CD4-positive, alpha-beta T cell (primary cell): ENCODE results near the gene HNRNPAB. TPM values are rescaled to one million over a fixed set of nuclear protein-coding genes. Genes with fewer than 3 reads are reported as not detected.

Experiments used
- ATAC-seq: fragments of 200-7000 bp; cut with Tn5 transposase; one replicate; pipeline ENCODE4 v1.10.0; 2022; ENCODE audit warnings: mild to moderate bottlenecking; ENCODE audit not compliant: poor library complexity
- CTCF ChIA-PET: fragments of 350-600 bp; sonication (Branson Sonifier 250); formaldehyde crosslinking; loops from one replicate; lab custom pipeline; 2021; ENCODE audit warnings: antibody characterized with exemption, inconsistent platforms; lab: Charles Lee
- POLR2A ChIA-PET: fragments of 350-600 bp; sonication (Branson Sonifier 250); formaldehyde crosslinking; loops from one replicate; lab custom pipeline; 2021; ENCODE audit warnings: antibody characterized with exemption, inconsistent platforms; lab: Charles Lee
- DNase-seq, 14 experiments: peaks; one replicate each; pipeline ENCODE4 v3.0.0-alpha.2; 2013 to 2020; ENCODE audit warnings: mixed read lengths in 2 of 14
- H3K27ac ChIP-seq, 2 donors: one replicate each; pipeline versions ENCODE4 v1.5.1 to v1.7.0; 2013; ENCODE audit warnings: low read length in 2 of 2, low read depth in 1 of 2, mild to moderate bottlenecking in 1 of 2
- H3K27me3 ChIP-seq, 2 experiments: 1 replicate in 1 of 2; 2 replicates in 1 of 2; pipeline versions ENCODE4 v1.6.1 to v1.7.0; 2013; ENCODE audit warnings: low read length in 2 of 2, control low read depth in 1 of 2, mild to moderate bottlenecking in 1 of 2, moderate library complexity in 1 of 2; ENCODE audit not compliant: insufficient read depth in 2 of 2, control insufficient read depth in 1 of 2
- H3K36me3 ChIP-seq: one replicate; pipeline ENCODE4 v1.6.1; 2013; ENCODE audit warnings: low read length, control low read depth; ENCODE audit not compliant: insufficient read depth
- H3K4me1 ChIP-seq: one replicate; pipeline ENCODE4 v1.6.1; 2013; ENCODE audit warnings: low read length, control low read depth; ENCODE audit not compliant: insufficient read depth
- H3K4me3 ChIP-seq: one replicate; pipeline ENCODE4 v1.5.1; 2013; ENCODE audit warnings: mild to moderate bottlenecking, low read length, moderate library complexity
- H3K9me3 ChIP-seq, 2 experiments: 1 replicate in 1 of 2; 2 replicates in 1 of 2; pipeline versions ENCODE4 v1.6.1 to v1.7.0; 2013; ENCODE audit warnings: low read length in 2 of 2, mild to moderate bottlenecking in 2 of 2, control low read depth in 1 of 2, moderate library complexity in 1 of 2; ENCODE audit not compliant: control insufficient read depth in 1 of 2, insufficient read depth in 1 of 2
- H3K27ac Mint-ChIP-seq: one replicate; pipeline ENCODE4 v1.8.0; 2020; ENCODE audit warnings: mixed read lengths
- H3K27me3 Mint-ChIP-seq: one replicate; pipeline ENCODE4 v1.8.0; 2021; ENCODE audit warnings: mixed read lengths
- H3K36me3 Mint-ChIP-seq: one replicate; pipeline ENCODE4 v1.8.0; 2021; ENCODE audit warnings: low read depth, mixed read lengths
- H3K4me1 Mint-ChIP-seq: one replicate; pipeline ENCODE4 v1.8.0; 2021; ENCODE audit warnings: low read depth, mixed read lengths
- H3K4me3 Mint-ChIP-seq: one replicate; pipeline ENCODE4 v1.8.0; 2020; ENCODE audit warnings: mild to moderate bottlenecking, mixed read lengths
- H3K9me3 Mint-ChIP-seq: one replicate; pipeline ENCODE4 v1.8.0; 2020; ENCODE audit warnings: mixed read lengths
- intact Hi-C, 2 experiments: fragments of 100-400 bp; cut with DNase I in 1 of 2; cut with micrococcal nuclease in 1 of 2; formaldehyde crosslinking; loops; one replicate each; pipeline versions ENCODE4 v1.15.1 to v1.9.0; 2023 to 2025; cut with DNase I, micrococcal nuclease
- total RNA-seq, 174 experiments: library from RNA in 2 of 174; stranded (reverse) in 2 of 174; gene quantifications; one replicate each; pipeline ENCODE4 v1.2.3 and lab custom pipeline; 2021 to 2026
- TF ChIP-seq, protein P1 (sequence below): fragments of 200-600 bp; IDR thresholded peaks from one replicate; pipeline ENCODE4 v1.8.0; 2022; ENCODE audit warnings: antibody characterized with exemption, mild to moderate bottlenecking

The HNRNPAB gene
- total RNA-seq, 2 experiments from 2014 or later: 63.6 to 68.9 TPM

- CTCF ChIA-PET: interaction anchor here (1.6 kb wide), 1 partner anchor 79 kb away, joined by 4 read pairs; no protein-coding TSS in a partner anchor
- no peaks in the 10 kb centered on the region for H3K9me3 Mint-ChIP-seq
- peaks cover 6% of the 10 kb centered on the region for H3K4me1 ChIP-seq
- intact Hi-C loops: loop anchor here in 1 of 2 experiments (5.0 to 10.0 kb wide), 2 partner anchors 648 to 1555 kb away; partner anchors contain the start of genes FAM193B and TSPAN17
- peaks cover 5% of the 10 kb centered on the region for H3K36me3 Mint-ChIP-seq
- POLR2A ChIA-PET: no interaction called here
- H3K4me3 ChIP-seq: no peak overlapping the region
- no peaks in the 10 kb centered on the region for H3K36me3 ChIP-seq
- no peaks in the 10 kb centered on the region for H3K27me3 ChIP-seq
- H3K27ac Mint-ChIP-seq: no peak overlapping the region
- H3K4me3 Mint-ChIP-seq: no peak overlapping the region
- peaks cover 4% of the 10 kb centered on the region for H3K27me3 Mint-ChIP-seq
- peaks cover 5% of the 10 kb centered on the region for H3K4me1 Mint-ChIP-seq
- TF ChIP-seq, protein P1, sequence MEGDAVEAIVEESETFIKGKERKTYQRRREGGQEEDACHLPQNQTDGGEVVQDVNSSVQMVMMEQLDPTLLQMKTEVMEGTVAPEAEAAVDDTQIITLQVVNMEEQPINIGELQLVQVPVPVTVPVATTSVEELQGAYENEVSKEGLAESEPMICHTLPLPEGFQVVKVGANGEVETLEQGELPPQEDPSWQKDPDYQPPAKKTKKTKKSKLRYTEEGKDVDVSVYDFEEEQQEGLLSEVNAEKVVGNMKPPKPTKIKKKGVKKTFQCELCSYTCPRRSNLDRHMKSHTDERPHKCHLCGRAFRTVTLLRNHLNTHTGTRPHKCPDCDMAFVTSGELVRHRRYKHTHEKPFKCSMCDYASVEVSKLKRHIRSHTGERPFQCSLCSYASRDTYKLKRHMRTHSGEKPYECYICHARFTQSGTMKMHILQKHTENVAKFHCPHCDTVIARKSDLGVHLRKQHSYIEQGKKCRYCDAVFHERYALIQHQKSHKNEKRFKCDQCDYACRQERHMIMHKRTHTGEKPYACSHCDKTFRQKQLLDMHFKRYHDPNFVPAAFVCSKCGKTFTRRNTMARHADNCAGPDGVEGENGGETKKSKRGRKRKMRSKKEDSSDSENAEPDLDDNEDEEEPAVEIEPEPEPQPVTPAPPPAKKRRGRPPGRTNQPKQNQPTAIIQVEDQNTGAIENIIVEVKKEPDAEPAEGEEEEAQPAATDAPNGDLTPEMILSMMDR: no peak
- H3K27ac ChIP-seq: no peak overlapping the region
- H3K9me3 ChIP-seq: no peaks in the 10 kb centered on the region
- ATAC-seq: no peak
- DNase-seq: peak in 1 of 14 experiments; percentile 15
Observed at GRCh38 chr5:178199581-178200434, 4.5 kb upstream of the HNRNPAB start.

DNA sequence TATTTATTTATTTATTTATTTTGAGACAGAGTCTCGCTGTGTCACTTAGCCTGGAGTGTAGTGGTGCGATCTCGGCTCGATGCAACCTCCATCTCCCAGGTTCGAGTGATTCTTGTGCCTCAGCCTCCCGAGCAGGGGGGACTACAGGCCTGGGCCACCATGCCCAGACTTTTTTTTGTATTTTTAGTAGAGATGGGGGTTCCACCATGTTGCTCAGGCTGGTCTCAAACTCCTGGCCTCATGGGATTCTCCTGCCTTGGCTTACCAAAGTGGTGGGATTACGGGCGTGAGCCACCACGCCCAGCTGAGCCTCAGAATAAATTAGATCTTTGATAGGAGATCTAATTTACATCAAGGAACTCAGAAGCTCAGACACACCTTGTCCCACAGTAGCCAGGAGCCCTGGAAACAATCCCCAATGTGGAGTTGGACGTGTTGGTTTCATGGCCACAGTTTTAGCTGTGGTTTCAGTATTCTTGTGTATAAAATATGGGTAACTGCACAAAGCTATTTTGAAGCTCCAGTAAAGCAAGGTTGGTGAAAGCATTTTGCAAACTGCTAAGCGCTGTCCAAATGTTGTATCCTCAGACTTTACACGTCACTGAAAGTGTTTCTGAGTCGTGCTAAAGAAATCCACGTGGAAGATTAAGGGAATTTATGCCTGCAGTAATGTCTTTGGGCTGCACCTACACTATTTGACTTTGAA lies 3.0 kb upstream of the HNRNPAB start:
- DNase-seq (no peak), ATAC-seq (no peak)
- peaks cover 2% of the 10 kb centered on the region for H3K36me3 ChIP-seq
- Mint-ChIP-seq H3K4me1 (peaks cover 15% of the 10 kb centered on the region), H3K36me3 (peaks cover 16% of the 10 kb centered on the region), H3K9me3 (no peaks in the 10 kb centered on the region), H3K27me3 (peaks cover 4% of the 10 kb centered on the region), H3K27ac (peak overlapping the region; percentile 9), H3K4me3 (peak overlapping the region; percentile 76)
- no peaks in the 10 kb centered on the region for H3K9me3 ChIP-seq
- H3K27me3 ChIP-seq: no peaks in the 10 kb centered on the region
- H3K4me1 ChIP-seq: peaks cover 17% of the 10 kb centered on the region
- POLR2A ChIA-PET: no interaction called here
- intact Hi-C loops: loop anchor here in 1 of 2 experiments (5.0 to 10.0 kb wide), 2 partner anchors 649 to 1557 kb away; partner anchors contain the start of genes FAM193B and TSPAN17
- TF ChIP-seq, protein P1: no peak
- H3K27ac ChIP-seq: no peak overlapping the region
- CTCF ChIA-PET: interaction anchor here (1.6 kb wide), 1 partner anchor 80 kb away, joined by 4 read pairs; no protein-coding TSS in a partner anchor
- H3K4me3 ChIP-seq: no peak overlapping the region

GRCh38 chr5:178201927-178202235 lies 2.5 kb upstream of the HNRNPAB start:
- CTCF ChIA-PET: no interaction called here
- TF ChIP-seq, protein P1: no peak

More at GRCh38 chr5:178201927-178202235, 2.5 kb upstream of the HNRNPAB start:
- Mint-ChIP-seq H3K27ac (peak overlapping the region; percentile 9), H3K4me1 (peaks cover 20% of the 10 kb centered on the region), H3K4me3 (peak overlapping the region; percentile 76), H3K36me3 (peaks cover 22% of the 10 kb centered on the region), H3K9me3 (no peaks in the 10 kb centered on the region), H3K27me3 (peaks cover 4% of the 10 kb centered on the region)
- no peaks in the 10 kb centered on the region for H3K9me3 ChIP-seq
- no peaks in the 10 kb centered on the region for H3K27me3 ChIP-seq
- no peak overlapping the region for H3K4me3 ChIP-seq
- POLR2A ChIA-PET: no interaction called here
- DNase-seq (peak in 1 of 14 experiments; percentile 15), ATAC-seq (no peak)
- intact Hi-C loops: loop anchor here in 1 of 2 experiments (5.0 to 10.0 kb wide), 2 partner anchors 650 to 1557 kb away; partner anchors contain the start of genes FAM193B and TSPAN17
- peaks cover 7% of the 10 kb centered on the region for H3K36me3 ChIP-seq
- H3K27ac ChIP-seq: no peak overlapping the region
- H3K4me1 ChIP-seq: peaks cover 22% of the 10 kb centered on the region
